MM.1S (cell line): ENCODE results near the gene TFEB.

Experiments used
- DNase-seq: peaks from one replicate; pipeline ENCODE4 v3.0.0-alpha.2; 2015
- H2AFZ ChIP-seq: fragments of 300-600 bp; sonication (generic); 2 replicates; pipeline ENCODE4 v1.6.0; 2016; ENCODE audit warnings: antibody characterized with exemption, low read length
- H3F3A ChIP-seq: fragments of 300-600 bp; sonication (generic); 2 replicates; pipeline ENCODE4 v1.6.1; 2016; ENCODE audit warnings: mild to moderate bottlenecking, antibody characterized with exemption, low read length, moderate library complexity, mixed read lengths; ENCODE audit not compliant: insufficient read depth
- H3K27ac ChIP-seq: fragments of 300-600 bp; sonication (generic); 2 replicates; pipeline ENCODE4 v1.5.1; 2016; ENCODE audit warnings: mild to moderate bottlenecking, low read length
- H3K27me3 ChIP-seq: fragments of 300-600 bp; sonication (generic); replicated peaks from 2 replicates; pipeline ENCODE4 v1.6.0; 2016; ENCODE audit warnings: low read length; ENCODE audit not compliant: insufficient read depth
- H3K36me3 ChIP-seq: fragments of 300-600 bp; sonication (generic); replicated peaks from 2 replicates; pipeline ENCODE4 v1.6.1; 2016; ENCODE audit warnings: mild to moderate bottlenecking, low read length, mixed read lengths; ENCODE audit not compliant: insufficient read depth
- H3K4me1 ChIP-seq: fragments of 300-600 bp; sonication (generic); 2 replicates; pipeline ENCODE4 v1.6.1; 2016; ENCODE audit warnings: low read length, mixed read lengths
- H3K4me2 ChIP-seq: fragments of 300-600 bp; sonication (generic); 2 replicates; pipeline ENCODE4 v1.6.0; 2016; ENCODE audit warnings: low read depth, low read length
- H3K4me3 ChIP-seq: fragments of 300-600 bp; sonication (generic); 2 replicates; pipeline ENCODE4 v1.5.1; 2016; ENCODE audit warnings: low read length, mixed read lengths
- H3K79me2 ChIP-seq: fragments of 300-600 bp; sonication (generic); 2 replicates; pipeline ENCODE4 v1.6.1; 2016; ENCODE audit warnings: mixed run types, low read length, mixed read lengths
- H3K9ac ChIP-seq: fragments of 300-600 bp; sonication (generic); 2 replicates; pipeline ENCODE4 v1.6.1; 2016; ENCODE audit warnings: low read length, mixed read lengths
- H3K9me2 ChIP-seq: fragments of 300-600 bp; sonication (generic); replicated peaks from 2 replicates; pipeline ENCODE4 v1.6.1; 2016; ENCODE audit warnings: mild to moderate bottlenecking, low read length, mixed read lengths; ENCODE audit not compliant: insufficient read depth
- H3K9me3 ChIP-seq: fragments of 300-600 bp; sonication (generic); replicated peaks from 2 replicates; pipeline ENCODE4 v1.6.1; 2016; ENCODE audit warnings: mild to moderate bottlenecking, low read length, mixed read lengths; ENCODE audit not compliant: insufficient read depth
- H4K20me1 ChIP-seq: fragments of 300-600 bp; sonication (generic); 2 replicates; pipeline ENCODE4 v1.6.1; 2016; ENCODE audit warnings: mild to moderate bottlenecking, low read length, moderate library complexity, mixed read lengths; ENCODE audit not compliant: insufficient read depth
- EZH2 ChIP-seq: fragments of 300-600 bp; sonication (generic); optimal IDR thresholded peaks from 2 replicates; pipeline ENCODE3; 2017; ENCODE audit warnings: low read depth, mild to moderate bottlenecking, antibody characterized with exemption, low read length, mixed read lengths
- EZH2phosphoT487 ChIP-seq: fragments of 300-600 bp; sonication (generic); IDR thresholded peaks from 2 replicates; pipeline ENCODE4 v1.6.1; 2018; ENCODE audit warnings: antibody characterized with exemption, low read length
- TF ChIP-seq, protein P1 (sequence below): fragments of 300-600 bp; sonication (generic); IDR thresholded peaks from 2 replicates; pipeline ENCODE4 v1.5.1; 2016; ENCODE audit warnings: antibody characterized with exemption, low read length, mixed read lengths

Gene TFEB

DNA sequence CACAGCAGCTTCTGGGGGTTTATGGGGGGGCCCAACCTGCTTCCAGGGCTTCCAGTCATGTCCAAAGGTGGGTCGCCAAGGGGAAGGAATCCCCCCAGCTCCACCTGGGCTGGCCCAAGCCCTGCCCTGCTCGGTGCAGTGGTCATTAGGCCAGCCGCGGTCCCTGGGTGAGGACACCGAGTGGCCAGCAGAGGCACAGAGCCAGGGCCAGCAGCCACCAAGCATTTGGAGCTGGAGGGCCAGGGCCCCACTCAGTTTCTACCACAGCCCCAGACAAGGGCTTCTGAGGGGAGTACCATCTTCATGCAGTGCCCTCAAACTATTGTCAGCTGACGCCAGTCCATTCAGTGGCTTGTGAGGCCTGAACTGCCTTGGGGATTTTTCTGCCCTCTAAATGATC is 39.6 kb downstream of the TFEB start:
- Histone ChIP-seq H3K4me1 (no peaks in the 10 kb centered on the region), H3F3A (no peaks in the 10 kb centered on the region), H4K20me1 (no peaks in the 10 kb centered on the region), H3K4me2 (no peak overlapping the region), H3K36me3 (no peaks in the 10 kb centered on the region), H3K27ac (no peak overlapping the region), H3K9me3 (no peaks in the 10 kb centered on the region), H3K9ac (no peak overlapping the region), H3K4me3 (no peak overlapping the region), H3K9me2 (no peaks in the 10 kb centered on the region), H3K79me2 (no peaks in the 10 kb centered on the region), H3K27me3 (no peaks in the 10 kb centered on the region), H2AFZ (no peak overlapping the region)
- TF ChIP-seq, protein P1, sequence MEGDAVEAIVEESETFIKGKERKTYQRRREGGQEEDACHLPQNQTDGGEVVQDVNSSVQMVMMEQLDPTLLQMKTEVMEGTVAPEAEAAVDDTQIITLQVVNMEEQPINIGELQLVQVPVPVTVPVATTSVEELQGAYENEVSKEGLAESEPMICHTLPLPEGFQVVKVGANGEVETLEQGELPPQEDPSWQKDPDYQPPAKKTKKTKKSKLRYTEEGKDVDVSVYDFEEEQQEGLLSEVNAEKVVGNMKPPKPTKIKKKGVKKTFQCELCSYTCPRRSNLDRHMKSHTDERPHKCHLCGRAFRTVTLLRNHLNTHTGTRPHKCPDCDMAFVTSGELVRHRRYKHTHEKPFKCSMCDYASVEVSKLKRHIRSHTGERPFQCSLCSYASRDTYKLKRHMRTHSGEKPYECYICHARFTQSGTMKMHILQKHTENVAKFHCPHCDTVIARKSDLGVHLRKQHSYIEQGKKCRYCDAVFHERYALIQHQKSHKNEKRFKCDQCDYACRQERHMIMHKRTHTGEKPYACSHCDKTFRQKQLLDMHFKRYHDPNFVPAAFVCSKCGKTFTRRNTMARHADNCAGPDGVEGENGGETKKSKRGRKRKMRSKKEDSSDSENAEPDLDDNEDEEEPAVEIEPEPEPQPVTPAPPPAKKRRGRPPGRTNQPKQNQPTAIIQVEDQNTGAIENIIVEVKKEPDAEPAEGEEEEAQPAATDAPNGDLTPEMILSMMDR = no peak
- TF ChIP-seq EZH2 (no peak), EZH2phosphoT487 (no peak)
- DNase-seq = no peak

DNA sequence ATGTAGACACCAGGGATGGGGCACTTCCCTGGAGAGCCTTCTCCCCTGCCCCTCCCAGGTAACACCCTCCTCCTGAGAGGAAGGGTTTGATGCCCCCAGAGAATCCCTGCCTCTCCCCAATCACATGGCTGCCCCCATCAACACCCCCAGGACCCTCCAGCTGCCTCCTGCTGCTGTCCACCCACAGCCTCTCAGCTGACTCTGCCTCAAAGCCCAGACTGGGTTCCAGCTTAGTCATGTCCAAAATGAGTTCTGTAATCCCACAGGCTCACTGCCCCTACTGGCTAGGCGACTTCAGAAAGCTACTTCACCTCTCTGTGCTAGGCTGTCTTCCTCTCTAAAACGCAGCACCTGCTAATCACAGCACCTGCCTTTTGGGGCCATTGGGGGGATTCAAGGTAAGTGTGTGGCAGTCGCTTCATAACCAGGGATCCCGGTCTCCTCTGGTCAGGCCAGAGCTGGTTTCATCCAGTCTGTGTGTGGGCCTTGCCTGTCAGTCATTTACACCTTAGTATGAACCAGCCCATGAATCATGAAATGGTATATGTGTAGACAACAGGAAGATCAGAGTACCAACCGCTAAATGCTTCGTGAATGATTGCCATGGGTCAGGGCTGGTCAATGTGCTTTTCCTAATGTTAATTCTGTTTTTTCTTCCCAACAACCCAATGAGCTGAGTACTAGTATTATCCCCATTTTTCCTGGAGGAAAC is 40.4 kb downstream of the TFEB start:
- no peak for DNase-seq
- H3K4me3 ChIP-seq = no peak overlapping the region
- no peak for TF ChIP-seq EZH2
- TF ChIP-seq, protein P1 = no peak
- no peak for TF ChIP-seq EZH2phosphoT487
- no peak overlapping the region for H3K4me2 ChIP-seq
- H3K36me3 ChIP-seq = no peaks in the 10 kb centered on the region
- no peak overlapping the region for H3K27ac ChIP-seq
- H4K20me1 ChIP-seq = no peaks in the 10 kb centered on the region
- no peaks in the 10 kb centered on the region for H3K9me2 ChIP-seq
- no peaks in the 10 kb centered on the region for H3K27me3 ChIP-seq
- no peaks in the 10 kb centered on the region for H3K79me2 ChIP-seq
- H3F3A ChIP-seq = no peaks in the 10 kb centered on the region
- no peaks in the 10 kb centered on the region for H3K9me3 ChIP-seq
- H2AFZ ChIP-seq = no peak overlapping the region
- no peak overlapping the region for H3K9ac ChIP-seq
- H3K4me1 ChIP-seq = no peaks in the 10 kb centered on the region

DNA sequence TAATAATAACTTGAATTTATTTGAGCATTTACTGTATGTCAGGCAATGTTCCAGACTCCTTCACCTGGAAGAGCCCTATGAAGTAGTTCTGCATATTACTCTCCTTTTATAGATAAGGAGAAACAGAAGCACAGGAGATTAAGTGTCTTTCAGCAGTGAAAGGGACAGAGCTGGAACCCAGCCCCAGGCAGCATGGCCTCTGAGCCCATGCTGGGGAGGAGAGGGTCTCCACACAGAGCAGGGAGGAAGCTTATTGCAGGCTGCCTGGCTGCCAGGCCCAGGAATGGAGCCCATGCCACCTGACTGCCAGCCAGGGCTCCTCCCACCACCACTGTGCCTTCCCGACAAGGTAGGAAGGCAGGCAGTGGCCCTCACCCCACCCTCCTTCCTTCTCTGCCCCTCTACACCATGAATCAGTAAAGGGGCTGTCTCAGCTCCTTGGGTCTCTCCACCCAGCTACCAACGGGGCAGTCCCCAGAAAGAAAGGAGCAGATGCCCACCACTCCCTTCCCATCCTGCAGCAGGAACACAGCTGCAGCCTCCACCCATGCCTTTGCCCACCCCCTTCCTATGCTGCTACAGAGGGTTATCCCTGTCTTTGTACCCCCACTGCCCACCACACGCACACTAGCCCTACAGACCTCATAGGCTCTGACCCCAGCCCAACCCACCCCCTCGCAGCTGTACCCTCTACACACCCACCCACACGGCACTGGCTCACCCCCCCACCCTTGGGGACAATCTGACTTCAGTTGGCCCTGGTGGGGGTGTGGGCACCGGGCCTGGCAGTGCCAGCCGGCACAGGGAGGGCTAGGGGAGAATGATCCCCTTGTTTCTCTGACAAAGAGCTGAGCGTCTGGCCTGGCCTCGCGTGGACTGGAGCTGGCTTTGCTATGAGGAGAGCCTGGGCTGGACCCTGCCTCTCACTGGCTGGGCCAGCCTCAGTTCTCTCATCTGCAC is 41.8 kb downstream of the TFEB start:
- H3F3A ChIP-seq = no peaks in the 10 kb centered on the region
- H3K9me3 ChIP-seq = no peaks in the 10 kb centered on the region
- no peak overlapping the region for H3K27ac ChIP-seq
- no peaks in the 10 kb centered on the region for H3K4me1 ChIP-seq
- no peaks in the 10 kb centered on the region for H3K79me2 ChIP-seq
- H2AFZ ChIP-seq = no peak overlapping the region
- H3K9ac ChIP-seq = no peak overlapping the region
- H3K4me2 ChIP-seq = no peak overlapping the region
- TF ChIP-seq EZH2phosphoT487 = no peak
- TF ChIP-seq EZH2 = no peak
- TF ChIP-seq, protein P1 = no peak
- H3K36me3 ChIP-seq = no peaks in the 10 kb centered on the region
- H3K4me3 ChIP-seq = no peak overlapping the region
- H3K27me3 ChIP-seq = no peaks in the 10 kb centered on the region
- no peaks in the 10 kb centered on the region for H4K20me1 ChIP-seq
- DNase-seq = no peak
- H3K9me2 ChIP-seq = no peaks in the 10 kb centered on the region
